HCT116 (cell line): ENCODE results near the gene C15orf39. TPM values are rescaled to one million over a fixed set of nuclear protein-coding genes. Genes with fewer than 3 reads are reported as not detected.

ENCODE experiments used
- ATAC-seq: fragments of 200-7000 bp; cut with Tn5 transposase; 2 replicates; pipeline ENCODE4 v1.9.1; 2020; ENCODE audit warnings: mild to moderate bottlenecking, moderate library complexity
- BruUV-seq: library from RNA; stranded (reverse); fragments of 400-500 nt; replicated peaks from 2 replicates; lab custom pipeline; 2021; lab: Mats Ljungman, UMichigan
- CTCF ChIA-PET: fragments of 300-600 bp; sonication (Branson Sonifier 250); formaldehyde crosslinking; loops from one replicate; lab custom pipeline; 2021; ENCODE audit warnings: antibody characterized with exemption; lab: Charles Lee
- POLR2A ChIA-PET: fragments of 300-600, 350-600 bp; sonication (Branson Sonifier 250); formaldehyde crosslinking; loops from one replicate; lab custom pipeline; 2021; ENCODE audit warnings: antibody characterized with exemption; lab: Charles Lee
- RAD21 ChIA-PET, 2 experiments: fragments of 300-600 bp; sonication (Branson Sonifier 250); formaldehyde crosslinking; loops; one replicate each; lab custom pipeline; 2023; ENCODE audit warnings: low total read pairs in 2 of 2; ENCODE audit not compliant: uncharacterized antibody in 2 of 2, unreplicated experiment in 2 of 2, low non-redundant PET in 1 of 2; lab: Charles Lee
- DNase-seq: peaks from one replicate; pipeline ENCODE4 v3.0.0-alpha.2; 2010; ENCODE audit warnings: low read depth, low spot score
- H2AFZ ChIP-seq: fragments of 200-600 bp; shearing (Covaris generic), sonication (generic); 2 replicates; pipeline ENCODE4 v1.6.1; 2017; ENCODE audit warnings: low read depth, mixed run types, mixed read lengths, antibody characterized with exemption, low read length; ENCODE audit not compliant: poor library complexity, severe bottlenecking
- H3K27ac ChIP-seq: 2 replicates; pipeline ENCODE4 v1.5.1; 2012; ENCODE audit warnings: low read depth, low read length
- H3K27me3 ChIP-seq: fragments of 200-600 bp; sonication (generic); 2 replicates; pipeline ENCODE4 v1.6.1; 2016; ENCODE audit warnings: mixed run types, low read length, mixed read lengths; ENCODE audit not compliant: insufficient read depth
- H3K36me3 ChIP-seq, 2 experiments: fragments of 200-500 bp in 1 of 2; fragments of 200-600 bp in 1 of 2; sonication (Bioruptor generic) in 1 of 2; sonication (generic) in 1 of 2; 2 replicates each; pipeline versions ENCODE4 v1.5.1 to v1.6.1; 2014 to 2016; ENCODE audit warnings: low read length in 2 of 2, inconsistent platforms in 1 of 2, mixed read lengths in 1 of 2, mixed run types in 1 of 2; ENCODE audit not compliant: insufficient read depth in 2 of 2, control insufficient read depth in 1 of 2
- H3K4me1 ChIP-seq, 2 experiments: fragments of 200-600 bp in 1 of 2; sonication (generic) in 1 of 2; 2 replicates each; pipeline versions ENCODE4 v1.5.1 to v1.6.1; 2012 to 2017; ENCODE audit warnings: low read length in 2 of 2, inconsistent platforms in 1 of 2, mild to moderate bottlenecking in 1 of 2, mixed read lengths in 1 of 2, mixed run types in 1 of 2, moderate library complexity in 1 of 2; ENCODE audit not compliant: insufficient read depth in 2 of 2, control insufficient read depth in 1 of 2
- H3K4me2 ChIP-seq: fragments of 200-600 bp; sonication (generic); 2 replicates; pipeline ENCODE4 v1.6.1; 2017; ENCODE audit warnings: mixed run types, low read length, mixed read lengths
- H3K4me3 ChIP-seq, 2 experiments: fragments of 200-600 bp in 1 of 2; sonication (generic) in 1 of 2; replicated peaks in 1 of 2; 2 replicates each; pipeline ENCODE4 v1.5.1; 2011 to 2016; ENCODE audit warnings: low read length in 2 of 2, control low read depth in 1 of 2, low read depth in 1 of 2, mild to moderate bottlenecking in 1 of 2, mixed read lengths in 1 of 2, mixed run types in 1 of 2
- H3K79me2 ChIP-seq: fragments of 200-600 bp; sonication (generic); 2 replicates; pipeline ENCODE4 v1.6.1; 2017; ENCODE audit warnings: mild to moderate bottlenecking, mixed run types, low read length, moderate library complexity, mixed read lengths; ENCODE audit not compliant: insufficient read depth
- H3K9ac ChIP-seq: fragments of 200-600 bp; sonication (generic); 2 replicates; pipeline ENCODE4 v1.6.1; 2016; ENCODE audit warnings: low read length, mixed read lengths
- H3K9me2 ChIP-seq: fragments of 200-600 bp; sonication (generic), shearing (Covaris generic); 2 replicates; pipeline ENCODE4 v1.6.1; 2017; ENCODE audit warnings: mixed run types, mild to moderate bottlenecking, moderate library complexity; ENCODE audit not compliant: insufficient read depth
- H3K9me3 ChIP-seq, 2 experiments: fragments of 200-500 bp in 1 of 2; fragments of 200-600 bp in 1 of 2; sonication (Bioruptor generic) in 1 of 2; sonication (generic) in 1 of 2; 2 replicates each; pipeline ENCODE4 v1.6.1; 2014 to 2017; ENCODE audit warnings: low read length in 2 of 2, mixed read lengths in 2 of 2, inconsistent platforms in 1 of 2, low read depth in 1 of 2, mild to moderate bottlenecking in 1 of 2, mixed run types in 1 of 2, moderate library complexity in 1 of 2; ENCODE audit not compliant: control insufficient read depth in 1 of 2, insufficient read depth in 1 of 2
- H4K20me1 ChIP-seq: fragments of 200-600 bp; sonication (generic), shearing (Covaris generic); 2 replicates; pipeline ENCODE4 v1.6.1; 2017; ENCODE audit warnings: mixed run types, mild to moderate bottlenecking, moderate library complexity; ENCODE audit not compliant: insufficient read depth
- ELF1 ChIP-seq: IDR thresholded peaks from 2 replicates; pipeline ENCODE4 v1.6.1; 2012; ENCODE audit warnings: low read depth, borderline replicate concordance
- EZH2 ChIP-seq: fragments of 200-600 bp; sonication (generic); IDR thresholded peaks from 2 replicates; pipeline ENCODE4 v1.6.1; 2017; ENCODE audit warnings: antibody characterized with exemption, mixed run types
- FOSL1 ChIP-seq: IDR thresholded peaks from 2 replicates; pipeline ENCODE4 v1.6.1; 2012; ENCODE audit warnings: low read depth
- JUND ChIP-seq: IDR thresholded peaks from 2 replicates; pipeline ENCODE4 v1.6.1; 2012
- RAD21 ChIP-seq: IDR thresholded peaks from 2 replicates; pipeline ENCODE4 v1.6.1; 2012; ENCODE audit warnings: low read depth, mild to moderate bottlenecking
- SP1 ChIP-seq: IDR thresholded peaks from 2 replicates; pipeline ENCODE4 v1.6.1; 2012; ENCODE audit warnings: low read depth
- TCF7L2 ChIP-seq: IDR thresholded peaks from 2 replicates; pipeline ENCODE4 v1.7.0; 2011; ENCODE audit warnings: borderline replicate concordance, inconsistent platforms; ENCODE audit not compliant: insufficient read depth, insufficient read length; ENCODE audit errors: extremely low read depth
- ZBTB33 ChIP-seq: IDR thresholded peaks from 2 replicates; pipeline ENCODE4 v1.6.1; 2011; ENCODE audit warnings: mild to moderate bottlenecking, low read length, moderate library complexity; ENCODE audit not compliant: insufficient replicate concordance; ENCODE audit errors: extremely low read depth
- ZNF274 ChIP-seq: fragments of 200-500 bp; sonication (Bioruptor generic); IDR thresholded peaks from 2 replicates; pipeline ENCODE4 v1.6.1; 2014; ENCODE audit warnings: mild to moderate bottlenecking, low read depth, low read length, inconsistent platforms
- intact Hi-C: fragments of 100-400 bp; cut with micrococcal nuclease; formaldehyde crosslinking; loops from 2 replicates; pipeline ENCODE4 v1.10.0; 2022
- total RNA-seq: library from RNA; stranded (reverse); gene quantifications from one replicate; pipeline ENCODE4 v1.2.1, GENCODE V29; 2021; ENCODE audit not compliant: unreplicated experiment

C15orf39 gene
- total RNA-seq, 1 experiment from 2014 or later = 29.3 TPM

GRCh38 chr15:75231836-75232235 lies 30.2 kb downstream of the C15orf39 start:
- BruUV-seq = no TSS peak
- ChIA-PET RAD21 (no interaction called here), CTCF (no interaction called here), POLR2A (no interaction called here)
- no peaks in the 10 kb centered on the region for H3K79me2 ChIP-seq
- no peak overlapping the region for H3K27ac ChIP-seq
- intact Hi-C loops = no loop called here
- H3K4me2 ChIP-seq = no peak overlapping the region
- no peaks in the 10 kb centered on the region for H3K36me3 ChIP-seq
- no peaks in the 10 kb centered on the region; the same call in 1 of the 2 replicates for H3K27me3 ChIP-seq
- H4K20me1 ChIP-seq = no peaks in the 10 kb centered on the region
- H3K4me1 ChIP-seq = no peaks in the 10 kb centered on the region
- H3K9ac ChIP-seq = no peak overlapping the region
- DNase-seq (no peak), ATAC-seq (no peak)
- H2AFZ ChIP-seq = no peak overlapping the region
- H3K9me3 ChIP-seq = no peaks in the 10 kb centered on the region
- H3K4me3 ChIP-seq = no peak overlapping the region
- no peaks in the 10 kb centered on the region for H3K9me2 ChIP-seq
- TF ChIP-seq EZH2 (no peak), TCF7L2 (no peak), FOSL1 (no peak), ZBTB33 (no peak), JUND (no peak), RAD21 (no peak), ELF1 (no peak), ZNF274 (no peak), SP1 (no peak)
